Activated CD4-positive, CD25-positive, alpha-beta regulatory T cell treated with anti-CD3 and anti-CD28 coated beads, Interleukin-2, amount 50 U/mL, for 72 hours (primary cell): Measurements from ENCODE around the gene CDIPT.
"Not testable (repeated sequence)": the region's sequence is repeated elsewhere in the genome, so short reads cannot be mapped to it uniquely, and the experiment has no call there.

Source experiments
- DNase-seq: peaks from one replicate; pipeline ENCODE4 v3.0.0; 2021

Gene CDIPT

GRCh38 chr16:29857133-29857760 is 5.8 kb downstream of the CDIPT start:
- no peak for DNase-seq

GRCh38 chr16:29854520-29855100 is 8.4 kb downstream of the CDIPT start:
- DNase-seq: no peak

- DNase-seq: no peak
These were observed 10.4 kb downstream of the CDIPT start for GRCh38 chr16:29852654-29853053.

GRCh38 chr16:29850998-29851397 is 12.0 kb downstream of the CDIPT start:
- DNase-seq: no peak

GRCh38 chr16:29849505-29849904 is 13.5 kb downstream of the CDIPT start:
- no peak for DNase-seq

GRCh38 chr16:29848420-29849297 is 14.4 kb downstream of the CDIPT start:
- DNase-seq: peak; percentile 86

- DNase-seq: no peak
These were observed 17.4 kb downstream of the CDIPT start for GRCh38 chr16:29845656-29846055.

GRCh38 chr16:29844575-29845331 is 18.3 kb downstream of the CDIPT start:
- no peak for DNase-seq

- no peak for DNase-seq
These were observed 19.1 kb downstream of the CDIPT start for GRCh38 chr16:29843931-29844330.

- DNase-seq: no peak
These were observed 20.2 kb downstream of the CDIPT start for GRCh38 chr16:29842732-29843346.

GRCh38 chr16:29841631-29842030 is 21.4 kb downstream of the CDIPT start:
- no peak for DNase-seq

- no peak for DNase-seq
These were observed 22.8 kb downstream of the CDIPT start for GRCh38 chr16:29840240-29840639.

GRCh38 chr16:29839822-29840221 is 23.2 kb downstream of the CDIPT start:
- no peak for DNase-seq

GRCh38 chr16:29837841-29838240 is 25.2 kb downstream of the CDIPT start:
- DNase-seq: no peak

GRCh38 chr16:29836623-29837022 is 26.4 kb downstream of the CDIPT start:
- no peak for DNase-seq

- DNase-seq: no peak
These were observed 27.1 kb downstream of the CDIPT start for GRCh38 chr16:29835926-29836325.

GRCh38 chr16:29834079-29834478 is 28.9 kb downstream of the CDIPT start:
- DNase-seq: no peak

- not testable (repeated sequence) for DNase-seq
These were observed 29.8 kb downstream of the CDIPT start for GRCh38 chr16:29833219-29833618.

- DNase-seq: no peak
These were observed 31.5 kb downstream of the CDIPT start for GRCh38 chr16:29831490-29831889.

- no peak for DNase-seq
These were observed 32.3 kb downstream of the CDIPT start for GRCh38 chr16:29830774-29831173.

GRCh38 chr16:29826342-29826695 is 36.7 kb downstream of the CDIPT start:
- no peak for DNase-seq

GRCh38 chr16:29825145-29826044 is 37.6 kb downstream of the CDIPT start:
- no peak for DNase-seq
